Glomerular visceral epithelial cell (primary cell): ENCODE measurements around the gene TINAGL1.

Experiments
- DNase-seq: peaks from one replicate; pipeline ENCODE4 v3.0.0-alpha.2; 2016; ENCODE audit errors: extremely low spot score

The TINAGL1 gene

DNA sequence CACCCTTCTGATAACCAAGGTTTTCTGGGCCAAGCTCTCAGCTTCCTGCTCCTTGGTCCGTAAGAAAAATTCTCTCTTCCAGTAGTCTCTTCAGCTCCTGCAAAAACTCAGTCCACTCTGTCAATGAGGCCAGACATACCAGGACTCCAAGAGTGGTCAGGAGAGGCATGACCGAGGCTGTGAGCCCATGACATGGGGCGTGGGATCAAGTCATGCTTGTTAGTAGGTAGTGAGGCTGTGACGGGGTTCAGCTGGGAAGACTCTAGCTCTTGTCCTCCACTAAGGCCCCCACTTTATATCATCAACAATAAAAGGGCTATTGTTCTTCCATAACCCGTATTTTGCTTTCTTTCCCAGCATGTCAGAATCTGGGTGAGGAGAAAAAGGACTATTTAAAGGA, 31.0 kb downstream of the TINAGL1 start:
- DNase-seq: no peak

DNA sequence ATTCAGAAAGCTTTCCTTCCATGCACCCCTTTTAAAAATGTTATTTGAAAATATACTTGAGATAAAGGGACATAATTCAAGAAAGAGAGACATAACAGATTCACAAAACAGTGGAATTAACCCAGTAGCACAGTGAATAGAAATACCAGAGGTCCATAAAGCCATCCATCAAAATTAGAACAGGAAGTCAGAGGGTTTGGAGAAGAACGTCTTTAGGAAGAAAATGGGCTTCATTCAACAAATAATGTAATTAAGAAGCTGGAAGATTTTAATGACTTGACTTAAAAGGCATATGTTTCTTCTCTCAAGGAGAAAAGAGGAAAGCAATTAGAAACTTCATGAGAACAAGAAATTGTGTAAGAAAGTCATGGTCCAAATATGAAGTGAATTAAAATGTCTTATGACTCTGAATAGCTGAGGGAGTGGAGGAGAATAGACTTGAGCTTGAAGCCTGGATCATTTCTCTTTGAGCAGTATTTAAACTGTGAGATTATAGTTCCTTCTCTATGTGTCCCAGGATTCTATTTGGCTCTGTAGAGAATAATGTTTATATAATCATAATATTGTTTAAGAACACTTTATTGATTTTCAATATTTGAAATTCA, 33.3 kb downstream of the TINAGL1 start:
- DNase-seq: no peak

DNA sequence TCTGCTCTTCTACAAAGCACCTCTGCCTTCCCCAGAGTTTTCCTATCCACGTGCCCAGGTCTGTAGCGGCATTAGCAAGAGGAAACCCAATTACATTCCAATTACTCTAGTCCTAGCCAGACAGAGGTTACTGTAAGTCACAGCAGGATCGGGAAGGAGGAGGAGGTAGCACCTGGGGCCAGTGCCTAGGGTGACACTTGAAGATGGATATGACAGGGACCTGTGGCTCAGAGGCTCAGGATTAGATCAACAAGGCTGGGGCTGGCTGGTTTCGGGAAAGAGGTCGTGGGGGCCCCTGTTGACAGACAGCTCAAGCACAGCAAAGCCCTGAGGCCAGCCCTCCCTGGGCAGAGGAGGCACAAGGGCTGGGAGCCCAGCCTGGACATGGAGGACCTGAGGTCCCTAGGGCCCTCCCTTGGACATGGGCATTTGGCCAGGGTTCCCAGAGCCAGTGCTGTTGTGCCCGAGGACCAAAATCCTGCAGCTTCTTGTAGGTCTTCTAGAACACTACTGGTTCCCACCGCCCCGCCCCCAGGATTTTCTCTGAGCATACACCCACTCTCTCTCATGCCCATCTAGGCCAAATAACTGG, 38.2 kb downstream of the TINAGL1 start:
- no peak for DNase-seq

- no peak for DNase-seq
These were observed 39.1 kb downstream of the TINAGL1 start for GRCh38 chr1:31615414-31615813.

- DNase-seq: no peak
These were observed 39.6 kb downstream of the TINAGL1 start for GRCh38 chr1:31615939-31616338.

- DNase-seq: no peak
These were observed 41.1 kb downstream of the TINAGL1 start, which contains the start of gene HCRTR1 for GRCh38 chr1:31617218-31617915. Gene HCRTR1 (plus strand): TSS chr1:31617689. CDS start chr1:31619193, 1,504 bp downstream.

GRCh38 chr1:31617916-31618746, 41.8 kb downstream of the TINAGL1 start:
- peak; percentile 47 for DNase-seq

GRCh38 chr1:31618916-31619846, 42.9 kb downstream of the TINAGL1 start:
- DNase-seq: no peak

- no peak for DNase-seq
These were observed 44.5 kb downstream of the TINAGL1 start for GRCh38 chr1:31620631-31621497.

GRCh38 chr1:31621498-31621820, 45.1 kb downstream of the TINAGL1 start:
- no peak for DNase-seq

DNA sequence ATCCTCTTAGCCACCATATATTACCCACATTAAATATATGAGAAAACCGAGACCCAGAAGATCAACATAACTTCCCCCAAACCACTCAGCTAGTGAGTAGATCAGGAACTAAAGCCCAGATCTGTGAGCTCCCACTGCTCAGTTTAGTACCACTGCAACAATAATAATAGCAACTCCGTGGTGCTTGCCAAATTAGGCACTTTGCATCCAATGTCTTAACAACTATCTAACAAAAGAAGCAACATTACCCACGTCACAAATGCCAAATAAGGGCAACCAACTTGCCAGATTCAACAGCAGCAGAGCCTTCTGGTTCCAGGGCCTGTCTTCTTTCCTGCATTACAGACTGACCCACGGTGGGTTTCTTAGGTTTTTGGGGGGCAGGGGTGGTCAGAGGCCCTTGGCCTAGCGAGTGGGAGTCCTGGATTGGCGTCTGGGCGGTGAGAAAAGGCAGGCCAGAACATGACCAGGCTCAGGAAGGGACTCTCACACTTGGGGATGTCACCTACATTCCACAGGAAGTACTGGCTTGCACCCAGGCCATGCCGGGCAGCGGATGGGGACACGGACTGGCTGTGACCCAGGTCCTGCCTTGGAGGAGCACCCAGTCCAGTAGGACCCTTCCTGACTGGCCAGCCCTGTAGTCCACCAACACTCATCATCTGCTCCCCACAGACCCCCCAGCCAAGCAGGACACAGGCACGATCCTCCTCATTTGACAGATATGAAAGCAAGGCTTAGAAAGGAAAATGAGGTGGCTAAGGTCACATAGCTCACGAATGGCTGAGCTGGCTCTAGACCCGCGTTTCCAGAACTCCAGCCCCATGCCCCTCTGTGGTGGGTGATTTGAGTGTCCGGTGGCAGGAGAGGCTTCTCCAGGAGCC, 45.8 kb downstream of the TINAGL1 start:
- no peak for DNase-seq

- DNase-seq: no peak
These were observed 47.0 kb downstream of the TINAGL1 start for GRCh38 chr1:31623365-31623764.

GRCh38 chr1:31624309-31624708, 48.0 kb downstream of the TINAGL1 start:
- DNase-seq: no peak

DNA sequence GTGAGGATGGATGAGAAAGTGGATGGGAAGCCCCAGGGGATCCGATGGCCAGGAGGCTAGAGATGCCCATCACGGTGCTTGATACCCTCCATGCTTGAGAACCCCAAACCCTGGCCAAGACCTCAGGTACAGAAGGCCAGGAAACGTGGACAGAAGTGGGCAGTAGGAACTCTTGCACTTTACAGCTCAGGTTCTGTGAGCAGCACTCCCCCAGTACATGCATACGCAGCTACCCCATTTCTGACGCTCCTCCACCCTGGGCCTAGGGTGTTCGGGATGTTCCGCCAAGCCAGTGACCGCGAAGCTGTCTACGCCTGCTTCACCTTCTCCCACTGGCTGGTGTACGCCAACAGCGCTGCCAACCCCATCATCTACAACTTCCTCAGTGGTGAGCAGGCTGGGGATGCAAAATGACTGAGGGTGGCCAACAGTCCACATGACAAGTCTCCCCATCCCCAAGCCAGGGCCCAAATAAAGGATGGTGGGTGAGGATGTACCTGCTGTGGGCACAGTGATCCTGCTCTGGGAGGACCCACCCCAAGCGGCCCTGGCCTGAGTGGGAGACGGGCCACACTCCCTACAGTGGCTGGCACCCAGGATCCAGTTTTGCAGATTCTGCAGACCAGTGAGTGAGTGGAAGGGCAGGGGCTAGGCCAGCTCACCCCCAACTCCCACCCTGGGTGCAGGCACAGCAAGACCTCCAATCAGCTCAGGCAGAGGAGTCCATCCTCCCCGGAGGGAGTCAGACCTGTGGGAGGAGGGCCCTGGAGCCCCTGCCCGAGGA, 48.6 kb downstream of the TINAGL1 start:
- DNase-seq: no peak

DNA sequence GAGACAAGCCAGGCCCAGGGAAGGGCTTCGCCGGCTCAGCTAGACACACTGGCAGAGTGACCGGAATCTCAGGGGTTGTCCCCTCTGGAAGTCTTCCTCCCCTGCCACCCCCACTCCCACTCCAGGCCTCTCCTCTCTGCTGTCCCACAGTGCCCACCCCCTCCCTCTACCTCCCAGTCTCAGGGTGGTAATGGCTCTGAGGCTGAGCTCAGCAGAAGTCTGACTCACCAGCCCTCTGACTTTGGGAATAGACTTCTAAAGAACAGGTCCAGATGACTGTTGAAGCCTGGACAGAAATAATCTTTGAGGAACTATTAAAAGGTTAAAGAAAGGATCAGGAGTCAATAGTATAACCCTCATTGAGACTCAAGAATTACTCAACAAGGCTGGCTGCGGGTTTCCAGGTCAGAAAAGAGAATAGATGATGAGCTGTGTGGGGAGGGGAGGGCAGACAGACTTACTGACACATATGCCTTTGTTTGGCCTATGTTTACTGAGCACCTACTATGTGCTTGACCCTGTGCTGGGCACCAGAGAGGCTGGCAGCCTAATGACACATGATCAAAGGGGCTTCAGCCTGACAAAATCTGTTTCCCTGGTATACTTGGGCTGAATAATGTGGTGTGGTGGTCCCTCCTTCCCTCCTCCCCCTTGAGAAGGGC, 49.4 kb downstream of the TINAGL1 start:
- peak; percentile 46 for DNase-seq

GRCh38 chr1:31626223-31627207, 50.2 kb downstream of the TINAGL1 start:
- DNase-seq: no peak
